Measurements from ENCODE around the gene TSKS.

DNA sequence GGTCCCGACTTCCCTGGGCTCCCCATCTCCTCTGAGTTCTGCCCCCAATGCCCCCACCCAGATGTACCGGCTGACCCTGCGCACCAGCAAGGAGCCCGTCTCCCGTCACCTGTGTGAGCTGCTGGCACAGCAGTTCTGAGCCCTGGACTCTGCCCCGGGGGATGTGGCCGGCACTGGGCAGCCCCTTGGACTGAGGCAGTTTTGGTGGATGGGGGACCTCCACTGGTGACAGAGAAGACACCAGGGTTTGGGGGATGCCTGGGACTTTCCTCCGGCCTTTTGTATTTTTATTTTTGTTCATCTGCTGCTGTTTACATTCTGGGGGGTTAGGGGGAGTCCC is 43.5 kb upstream of the TSKS start:
- TF ChIP-seq POLR2A (IDR thresholded peaks at IDR 0.05) (no peak), CTCF (IDR thresholded peaks at IDR 0.05) (no peak)

Data from thyroid gland (tissue), 4 donors.